HG03460 (cell line): ENCODE measurements around the gene AQP5.

Experiments used
- ATAC-seq: cut with Tn5 transposase; IDR thresholded peaks from one replicate; pipeline ENCODE4 v1.9.1; 2021; ENCODE audit not compliant: unreplicated experiment

AQP5 gene

GRCh38 chr12:49949866-49950265, 11.8 kb upstream of the AQP5 start:
- no peak for ATAC-seq

GRCh38 chr12:49950273-49951251, 11.1 kb upstream of the AQP5 start, which contains the start of gene AQP2:
AQP2 (plus strand) TSS chr12:49950737; CDS start chr12:49950831, 94 bp downstream.
- ATAC-seq: no peak

- ATAC-seq: no peak
Observed at GRCh38 chr12:49951411-49952240, 10.0 kb upstream of the AQP5 start.

GRCh38 chr12:49952391-49953055, 9.1 kb upstream of the AQP5 start:
- ATAC-seq: no peak

GRCh38 chr12:49953151-49953550, 8.5 kb upstream of the AQP5 start:
- no peak for ATAC-seq

- ATAC-seq: no peak
Observed at GRCh38 chr12:49953961-49954846, 7.5 kb upstream of the AQP5 start.

GRCh38 chr12:49954863-49955830, 6.5 kb upstream of the AQP5 start:
- no peak for ATAC-seq

GRCh38 chr12:49955899-49956662, 5.6 kb upstream of the AQP5 start:
- ATAC-seq: no peak

GRCh38 chr12:49956663-49957569, 4.8 kb upstream of the AQP5 start:
- no peak for ATAC-seq

GRCh38 chr12:49957570-49957967, 4.1 kb upstream of the AQP5 start:
- no peak for ATAC-seq

- no peak for ATAC-seq
Observed at GRCh38 chr12:49959685-49960473, 1.8 kb upstream of the AQP5 start.

- ATAC-seq: no peak
Observed at GRCh38 chr12:49960474-49961110, 1.1 kb upstream of the AQP5 start.

- ATAC-seq: no peak
Observed at GRCh38 chr12:49961993-49962764, 507 bp downstream of the AQP5 start.

GRCh38 chr12:49962861-49963765, 1.4 kb downstream of the AQP5 start:
- no peak for ATAC-seq
